A549 (cell line): ENCODE measurements around the gene ZBTB20. TPM values are rescaled to one million over a fixed set of nuclear protein-coding genes. Genes with fewer than 3 reads are reported as not detected.
A peak's percentile ranks its signal among the peaks of the same experiment; 100 is the strongest.

Experiments used
- ATAC-seq, 2 experiments: fragments of 200-7000 bp in 1 of 2; fragments of >200 bp in 1 of 2; cut with Nextera tagmentation in 1 of 2; cut with Tn5 transposase in 1 of 2; 3 replicates each; pipeline versions ENCODE4 v1.8.0 to v1.9.1; 2018 to 2020; ENCODE audit warnings: mild to moderate bottlenecking in 1 of 2, moderate library complexity in 1 of 2
- CTCF ChIA-PET: fragments of 300-600 bp; sonication (Branson Sonifier 250); formaldehyde crosslinking; extraction: SDS; loops from one replicate; lab custom pipeline; 2021; ENCODE audit warnings: antibody characterized with exemption, inconsistent platforms; lab: Yijun Ruan, JAX
- POLR2A ChIA-PET: fragments of 350-600 bp; formaldehyde crosslinking; extraction: SDS; loops from one replicate; lab custom pipeline; 2021; ENCODE audit warnings: antibody characterized with exemption, inconsistent platforms; lab: Yijun Ruan, JAX
- DNase-seq, 2 experiments: peaks; one replicate each; pipeline versions ENCODE4 v3.0.0 to v3.0.0-alpha.2; 2011 to 2016; ENCODE audit warnings: low read depth in 1 of 2, low spot score in 1 of 2
- FAIRE-seq: peaks from 2 replicates; lab custom pipeline; 2011; peaks lifted over from hg19 to GRCh38; lab: Jason Lieb, UNC
- H3K27ac ChIP-seq, 2 experiments: fragments of >200 bp; sonication (Bioruptor Twin); formaldehyde crosslinking; 3 replicates each; pipeline ENCODE4 v1.5.1; 2016 to 2017
- H3K4me1 ChIP-seq: fragments of >200 bp; sonication (Bioruptor Twin); formaldehyde crosslinking; 3 replicates; pipeline ENCODE4 v1.6.1; 2016
- H3K4me2 ChIP-seq: fragments of >200 bp; sonication (Bioruptor Twin); formaldehyde crosslinking; 3 replicates; pipeline ENCODE4 v1.6.1; 2016
- H3K4me3 ChIP-seq: fragments of >200 bp; sonication (Bioruptor Twin); formaldehyde crosslinking; 3 replicates; pipeline ENCODE4 v1.5.1; 2016
- H3K9me3 ChIP-seq: fragments of >200 bp; sonication (Bioruptor Twin); formaldehyde crosslinking; 3 replicates; pipeline ENCODE4 v1.6.1; 2016
- CEBPB ChIP-seq, 2 experiments: fragments of >200 bp in 1 of 2; sonication (Bioruptor Twin) in 1 of 2; formaldehyde crosslinking in 1 of 2; IDR thresholded peaks; 2 replicates each; pipeline ENCODE4 v1.6.1; 2012 to 2016
- EHMT2 ChIP-seq: fragments of 200-600 bp; sonication (generic); IDR thresholded peaks from 2 replicates; pipeline ENCODE4 v1.6.1; 2016; ENCODE audit warnings: antibody characterized with exemption, low read depth, mild to moderate bottlenecking, moderate library complexity
- GATA3 ChIP-seq: IDR thresholded peaks from 2 replicates; pipeline ENCODE4 v1.6.1; 2012; ENCODE audit warnings: borderline replicate concordance
- HDAC2 ChIP-seq: fragments of 200-600 bp; sonication (generic); IDR thresholded peaks from 2 replicates; pipeline ENCODE4 v1.6.1; 2016
- HEYL ChIP-seq: fragments of 250-450 bp; sonication (Bioruptor Pico); IDR thresholded peaks from 2 replicates; pipeline ENCODE4 v1.8.0; 2021; ENCODE audit warnings: mild to moderate bottlenecking, moderate library complexity
- HOXB13 ChIP-seq: fragments of 250-450 bp; sonication (Bioruptor Pico); IDR thresholded peaks from 2 replicates; pipeline ENCODE4 v1.5.0; 2020; ENCODE audit warnings: low read depth, mild to moderate bottlenecking, moderate library complexity
- JUN ChIP-seq, 2 experiments: fragments of >200 bp; sonication (Bioruptor Twin); formaldehyde crosslinking; IDR thresholded peaks; 2 replicates in 1 of 2; 3 replicates in 1 of 2; pipeline ENCODE4 v1.6.1; 2016 to 2017
- MAZ ChIP-seq: fragments of 150-350 bp; IDR thresholded peaks from 2 replicates; pipeline ENCODE4 v1.6.1; 2014; ENCODE audit warnings: antibody characterized with exemption, low read depth, low read length, borderline replicate concordance
- MYC ChIP-seq: IDR thresholded peaks from 2 replicates; pipeline ENCODE4 v1.6.1; 2012; ENCODE audit warnings: mild to moderate bottlenecking, inconsistent platforms, low read length, improper control_type of control experiment, borderline replicate concordance
- NFE2L2 ChIP-seq: fragments of 150-350 bp; conservative IDR thresholded peaks from 2 replicates; pipeline ENCODE4 v1.6.1; 2014; ENCODE audit warnings: low read length
- PHF8 ChIP-seq: fragments of 200-600 bp; sonication (generic); IDR thresholded peaks from 2 replicates; pipeline ENCODE4 v1.6.1; 2016; ENCODE audit warnings: low read depth, mild to moderate bottlenecking, antibody characterized with exemption, moderate library complexity, borderline replicate concordance
- RARB ChIP-seq: fragments of 250-450 bp; sonication (Bioruptor Pico); IDR thresholded peaks from 2 replicates; pipeline ENCODE4 v1.8.0; 2021; ENCODE audit warnings: mild to moderate bottlenecking, moderate library complexity
- RNF2 ChIP-seq: fragments of 200-600 bp; sonication (generic); IDR thresholded peaks from 2 replicates; pipeline ENCODE4 v1.6.1; 2016; ENCODE audit warnings: low read depth, mild to moderate bottlenecking, antibody characterized with exemption, moderate library complexity, borderline replicate concordance
- SMC3 ChIP-seq: fragments of >200 bp; sonication (Bioruptor Twin); formaldehyde crosslinking; IDR thresholded peaks from 3 replicates; pipeline ENCODE4 v1.6.1; 2018; ENCODE audit warnings: inconsistent platforms
- TFCP2L1 ChIP-seq: fragments of 250-450 bp; sonication (Bioruptor Pico); IDR thresholded peaks from 2 replicates; pipeline ENCODE4 v1.5.0; 2021; ENCODE audit warnings: mild to moderate bottlenecking
- ZC3H11A ChIP-seq: fragments of 450-650 bp; IDR thresholded peaks from 2 replicates; pipeline ENCODE4 v1.6.1; 2014; ENCODE audit warnings: antibody characterized with exemption, mild to moderate bottlenecking
- ZNF302 ChIP-seq: fragments of 250-450 bp; sonication (Bioruptor Pico); IDR thresholded peaks from 2 replicates; pipeline ENCODE4 v1.9.0; 2021; ENCODE audit warnings: inconsistent platforms, mild to moderate bottlenecking, moderate library complexity
- ZSCAN20 ChIP-seq: fragments of 250-450 bp; sonication (Bioruptor Pico); IDR thresholded peaks from 2 replicates; pipeline ENCODE4 v1.8.0; 2022; ENCODE audit warnings: mild to moderate bottlenecking, moderate library complexity
- WGBS: methylation state at CpG from one replicate; pipeline ENCODE4 v1.1.6; 2017; ENCODE audit errors: missing lambda C conversion rate; 5-methylcytosine and 5-hydroxymethylcytosine counted together
- polyA plus RNA-seq, 4 experiments: library from polyadenylated mRNA; depleted of rRNA in 3 of 4; stranded (reverse); fragments of >200 nt; fragmentation: RNase III in 1 of 4; extraction: RNeasy Plus Mini Kit Qiagen cat#74134 plus additional on column Dnase treatment in 1 of 4; gene quantifications; 2 replicates in 3 of 4; 3 replicates in 1 of 4; pipeline ENCODE4 v1.2.3, GENCODE V29; 2011 to 2017
- TF ChIP-seq, protein P1 (sequence below): fragments of 450-650 bp; IDR thresholded peaks from 2 replicates; pipeline ENCODE4 v1.6.1; 2014; ENCODE audit warnings: antibody characterized with exemption
- TF ChIP-seq, protein P2 (sequence below): IDR thresholded peaks from 2 replicates; pipeline ENCODE4 v1.6.1; 2012
- TF ChIP-seq, protein P3 (sequence below): fragments of 200-600 bp; sonication (generic); IDR thresholded peaks from 2 replicates; pipeline ENCODE4 v1.6.1; 2016; ENCODE audit warnings: antibody characterized with exemption, mild to moderate bottlenecking, moderate library complexity
- TF ChIP-seq, protein P4 (sequence below): fragments of 150-350 bp; IDR thresholded peaks from 2 replicates; pipeline ENCODE4 v1.6.1; 2014; ENCODE audit warnings: low read depth, mild to moderate bottlenecking, low read length
- TF ChIP-seq, protein P5 (sequence below): fragments of 250-450 bp; sonication (Bioruptor Pico); IDR thresholded peaks from 2 replicates; pipeline ENCODE4 v1.5.0; 2020; ENCODE audit warnings: low read depth, mild to moderate bottlenecking, moderate library complexity
- TF ChIP-seq, protein P6 (sequence below): fragments of 250-450 bp; sonication (Bioruptor Pico); IDR thresholded peaks from 2 replicates; pipeline ENCODE4 v1.5.0; 2021; ENCODE audit warnings: mild to moderate bottlenecking, moderate library complexity, borderline replicate concordance
- TF ChIP-seq, protein P7 (sequence below): IDR thresholded peaks from 2 replicates; pipeline ENCODE4 v1.6.1; 2012; ENCODE audit warnings: low read depth, borderline replicate concordance

ZBTB20 gene
- polyA plus RNA-seq, 2 of the 4 experiments (the other 2 are of a cell fraction): 0.85 to 5.0 TPM

DNA sequence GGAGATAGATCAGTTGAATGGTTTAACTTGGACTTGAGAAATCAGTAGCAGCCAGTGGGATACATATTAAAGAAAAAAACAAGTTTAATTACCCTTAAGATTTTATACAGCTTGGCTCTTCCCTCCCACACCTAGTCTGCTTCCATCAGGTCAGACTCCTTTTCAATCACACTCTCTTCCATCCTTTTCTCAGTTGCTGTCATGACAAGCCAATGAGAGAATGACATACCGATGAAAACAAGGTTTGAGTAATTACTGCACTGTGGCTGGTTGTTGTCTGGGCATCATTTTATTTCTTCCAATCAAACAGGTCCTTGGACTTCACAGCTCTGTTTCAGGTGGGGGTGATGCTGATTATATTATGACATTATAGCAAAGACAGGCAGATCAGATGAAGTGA, 424.6 kb downstream of the ZBTB20 start:
- no peak for TF ChIP-seq HOXB13 (CRISPR knock-in tag)
- TF ChIP-seq MAZ: no peak
- TF ChIP-seq SMC3: no peak
- TF ChIP-seq, protein P1, sequence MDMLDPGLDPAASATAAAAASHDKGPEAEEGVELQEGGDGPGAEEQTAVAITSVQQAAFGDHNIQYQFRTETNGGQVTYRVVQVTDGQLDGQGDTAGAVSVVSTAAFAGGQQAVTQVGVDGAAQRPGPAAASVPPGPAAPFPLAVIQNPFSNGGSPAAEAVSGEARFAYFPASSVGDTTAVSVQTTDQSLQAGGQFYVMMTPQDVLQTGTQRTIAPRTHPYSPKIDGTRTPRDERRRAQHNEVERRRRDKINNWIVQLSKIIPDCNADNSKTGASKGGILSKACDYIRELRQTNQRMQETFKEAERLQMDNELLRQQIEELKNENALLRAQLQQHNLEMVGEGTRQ: no peak
- no peak for TF ChIP-seq RARB
- TF ChIP-seq, protein P2, sequence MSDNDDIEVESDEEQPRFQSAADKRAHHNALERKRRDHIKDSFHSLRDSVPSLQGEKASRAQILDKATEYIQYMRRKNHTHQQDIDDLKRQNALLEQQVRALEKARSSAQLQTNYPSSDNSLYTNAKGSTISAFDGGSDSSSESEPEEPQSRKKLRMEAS: no peak
- no peak for TF ChIP-seq PHF8
- no peak for TF ChIP-seq EHMT2
- no peak for TF ChIP-seq MYC
- TF ChIP-seq, protein P3, sequence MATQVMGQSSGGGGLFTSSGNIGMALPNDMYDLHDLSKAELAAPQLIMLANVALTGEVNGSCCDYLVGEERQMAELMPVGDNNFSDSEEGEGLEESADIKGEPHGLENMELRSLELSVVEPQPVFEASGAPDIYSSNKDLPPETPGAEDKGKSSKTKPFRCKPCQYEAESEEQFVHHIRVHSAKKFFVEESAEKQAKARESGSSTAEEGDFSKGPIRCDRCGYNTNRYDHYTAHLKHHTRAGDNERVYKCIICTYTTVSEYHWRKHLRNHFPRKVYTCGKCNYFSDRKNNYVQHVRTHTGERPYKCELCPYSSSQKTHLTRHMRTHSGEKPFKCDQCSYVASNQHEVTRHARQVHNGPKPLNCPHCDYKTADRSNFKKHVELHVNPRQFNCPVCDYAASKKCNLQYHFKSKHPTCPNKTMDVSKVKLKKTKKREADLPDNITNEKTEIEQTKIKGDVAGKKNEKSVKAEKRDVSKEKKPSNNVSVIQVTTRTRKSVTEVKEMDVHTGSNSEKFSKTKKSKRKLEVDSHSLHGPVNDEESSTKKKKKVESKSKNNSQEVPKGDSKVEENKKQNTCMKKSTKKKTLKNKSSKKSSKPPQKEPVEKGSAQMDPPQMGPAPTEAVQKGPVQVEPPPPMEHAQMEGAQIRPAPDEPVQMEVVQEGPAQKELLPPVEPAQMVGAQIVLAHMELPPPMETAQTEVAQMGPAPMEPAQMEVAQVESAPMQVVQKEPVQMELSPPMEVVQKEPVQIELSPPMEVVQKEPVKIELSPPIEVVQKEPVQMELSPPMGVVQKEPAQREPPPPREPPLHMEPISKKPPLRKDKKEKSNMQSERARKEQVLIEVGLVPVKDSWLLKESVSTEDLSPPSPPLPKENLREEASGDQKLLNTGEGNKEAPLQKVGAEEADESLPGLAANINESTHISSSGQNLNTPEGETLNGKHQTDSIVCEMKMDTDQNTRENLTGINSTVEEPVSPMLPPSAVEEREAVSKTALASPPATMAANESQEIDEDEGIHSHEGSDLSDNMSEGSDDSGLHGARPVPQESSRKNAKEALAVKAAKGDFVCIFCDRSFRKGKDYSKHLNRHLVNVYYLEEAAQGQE: no peak
- TF ChIP-seq, protein P4, sequence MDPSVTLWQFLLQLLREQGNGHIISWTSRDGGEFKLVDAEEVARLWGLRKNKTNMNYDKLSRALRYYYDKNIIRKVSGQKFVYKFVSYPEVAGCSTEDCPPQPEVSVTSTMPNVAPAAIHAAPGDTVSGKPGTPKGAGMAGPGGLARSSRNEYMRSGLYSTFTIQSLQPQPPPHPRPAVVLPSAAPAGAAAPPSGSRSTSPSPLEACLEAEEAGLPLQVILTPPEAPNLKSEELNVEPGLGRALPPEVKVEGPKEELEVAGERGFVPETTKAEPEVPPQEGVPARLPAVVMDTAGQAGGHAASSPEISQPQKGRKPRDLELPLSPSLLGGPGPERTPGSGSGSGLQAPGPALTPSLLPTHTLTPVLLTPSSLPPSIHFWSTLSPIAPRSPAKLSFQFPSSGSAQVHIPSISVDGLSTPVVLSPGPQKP: no peak
- no peak for TF ChIP-seq HDAC2
- TF ChIP-seq GATA3: no peak
- no peak for TF ChIP-seq ZSCAN20 (CRISPR knock-in tag)
- no peak for TF ChIP-seq HEYL (CRISPR knock-in tag)
- TF ChIP-seq, protein P5, sequence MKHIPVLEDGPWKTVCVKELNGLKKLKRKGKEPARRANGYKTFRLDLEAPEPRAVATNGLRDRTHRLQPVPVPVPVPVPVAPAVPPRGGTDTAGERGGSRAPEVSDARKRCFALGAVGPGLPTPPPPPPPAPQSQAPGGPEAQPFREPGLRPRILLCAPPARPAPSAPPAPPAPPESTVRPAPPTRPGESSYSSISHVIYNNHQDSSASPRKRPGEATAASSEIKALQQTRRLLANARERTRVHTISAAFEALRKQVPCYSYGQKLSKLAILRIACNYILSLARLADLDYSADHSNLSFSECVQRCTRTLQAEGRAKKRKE (CRISPR knock-in tag): no peak
- TF ChIP-seq, all 56 proteins: peak for 0
- no peak for DNase-seq
- Histone ChIP-seq H3K27ac (no peak overlapping the region), H3K4me1 (peaks cover 50% of the 10 kb centered on the region), H3K4me2 (peak overlapping the region; percentile 25; the same call in 2 of the 3 replicates), H3K9me3 (no peaks in the 10 kb centered on the region), H3K4me3 (no peak overlapping the region)
- ATAC-seq: no peak
- 94% methylated on average over 1 of the region's 1 CpG for WGBS
- ChIA-PET POLR2A (no interaction called here), CTCF (interaction anchor here (1.3 kb wide), 1 partner anchor 20 kb away, joined by 3 read pairs; no protein-coding TSS in a partner anchor)
- no peak for FAIRE-seq

DNA sequence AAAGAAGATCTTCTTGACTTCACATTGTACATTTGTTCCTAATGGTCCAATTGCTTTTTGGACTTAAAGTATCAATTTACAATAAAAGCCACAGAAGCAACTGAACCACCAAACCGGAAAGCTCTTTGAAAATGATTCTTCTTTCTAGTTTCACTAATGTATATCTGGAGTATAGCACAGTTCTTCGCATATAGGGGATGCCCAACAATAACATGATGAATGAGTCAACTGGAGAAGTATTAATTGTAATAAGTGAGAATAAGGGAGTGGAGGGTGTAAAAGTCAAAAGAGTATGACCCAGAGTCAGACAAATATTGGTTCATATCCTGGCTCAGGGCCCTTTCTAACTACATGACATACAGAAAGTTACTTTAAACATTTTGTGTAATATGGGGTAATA, 425.2 kb downstream of the ZBTB20 start:
- Histone ChIP-seq H3K4me2 (peak overlapping the region; percentile 25; the same call in 2 of the 3 replicates), H3K4me3 (no peak overlapping the region), H3K27ac (no peak overlapping the region), H3K9me3 (no peaks in the 10 kb centered on the region), H3K4me1 (peaks cover 55% of the 10 kb centered on the region)
- DNase-seq (no peak), FAIRE-seq (no peak), ATAC-seq (no peak)
- ChIA-PET POLR2A (no interaction called here), CTCF (no interaction called here)
- WGBS: 89% methylated on average over 2 of the region's 2 CpGs
- TF ChIP-seq, protein P6, sequence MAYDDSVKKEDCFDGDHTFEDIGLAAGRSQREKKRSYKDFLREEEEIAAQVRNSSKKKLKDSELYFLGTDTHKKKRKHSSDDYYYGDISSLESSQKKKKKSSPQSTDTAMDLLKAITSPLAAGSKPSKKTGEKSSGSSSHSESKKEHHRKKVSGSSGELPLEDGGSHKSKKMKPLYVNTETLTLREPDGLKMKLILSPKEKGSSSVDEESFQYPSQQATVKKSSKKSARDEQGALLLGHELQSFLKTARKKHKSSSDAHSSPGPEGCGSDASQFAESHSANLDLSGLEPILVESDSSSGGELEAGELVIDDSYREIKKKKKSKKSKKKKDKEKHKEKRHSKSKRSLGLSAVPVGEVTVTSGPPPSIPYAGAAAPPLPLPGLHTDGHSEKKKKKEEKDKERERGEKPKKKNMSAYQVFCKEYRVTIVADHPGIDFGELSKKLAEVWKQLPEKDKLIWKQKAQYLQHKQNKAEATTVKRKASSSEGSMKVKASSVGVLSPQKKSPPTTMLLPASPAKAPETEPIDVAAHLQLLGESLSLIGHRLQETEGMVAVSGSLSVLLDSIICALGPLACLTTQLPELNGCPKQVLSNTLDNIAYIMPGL (CRISPR knock-in tag): no peak
- TF ChIP-seq RNF2 (no peak), RARB (no peak), ZC3H11A (no peak), JUN (IDR thresholded peaks at IDR 0.05) (no peak), CEBPB (IDR thresholded peaks at IDR 0.05) (no peak), ZNF302 (no peak), NFE2L2 (no peak), TFCP2L1 (no peak), GATA3 (no peak)
- TF ChIP-seq, protein P1: no peak
- TF ChIP-seq, protein P7, sequence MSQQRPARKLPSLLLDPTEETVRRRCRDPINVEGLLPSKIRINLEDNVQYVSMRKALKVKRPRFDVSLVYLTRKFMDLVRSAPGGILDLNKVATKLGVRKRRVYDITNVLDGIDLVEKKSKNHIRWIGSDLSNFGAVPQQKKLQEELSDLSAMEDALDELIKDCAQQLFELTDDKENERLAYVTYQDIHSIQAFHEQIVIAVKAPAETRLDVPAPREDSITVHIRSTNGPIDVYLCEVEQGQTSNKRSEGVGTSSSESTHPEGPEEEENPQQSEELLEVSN: no peak
